K562 (cell line): ENCODE data around the gene FAM53A. TPM values are rescaled to one million over a fixed set of nuclear protein-coding genes. Genes with fewer than 3 reads are reported as not detected.
A peak's percentile ranks its signal among the peaks of the same experiment; 100 is the strongest.

Source experiments
- ATAC-seq: fragments of 200-7000 bp; cut with Tn5 transposase; 3 replicates; pipeline ENCODE4 v1.9.1; 2020; ENCODE audit warnings: moderate library complexity
- BruUV-seq: library from RNA; stranded (reverse); fragments of 400-500 nt; replicated peaks from 2 replicates; lab custom pipeline; 2021; lab: Mats Ljungman, UMichigan
- CTCF ChIA-PET: fragments of 300-600 bp; formaldehyde crosslinking; extraction: SDS; loops from one replicate; lab custom pipeline; 2021; ENCODE audit warnings: low intra/inter-chr PET ratio; lab: Yijun Ruan, JAX
- POLR2A ChIA-PET: fragments of 300-600, 350-650 bp; sonication (Branson Sonifier 250); formaldehyde crosslinking; extraction: SDS; loops from one replicate; lab custom pipeline; 2021; ENCODE audit warnings: antibody characterized with exemption, inconsistent platforms; lab: Yijun Ruan, JAX
- DNase-seq, 4 experiments: peaks; one replicate each; pipeline versions ENCODE4 v3.0.0 to v3.0.0-alpha.2; 2011 to 2018; ENCODE audit warnings: low spot score in 3 of 4, mixed read lengths in 3 of 4; ENCODE audit errors: extremely low read depth in 1 of 4
- FAIRE-seq: peaks from 2 replicates; lab custom pipeline; 2011; peaks lifted over from hg19 to GRCh38; lab: Jason Lieb, UNC
- H2AFZ ChIP-seq: 2 replicates; pipeline ENCODE4 v1.6.0; 2011; ENCODE audit warnings: low read depth, low read length, control low read depth, inconsistent platforms
- H3K27ac ChIP-seq: fragments of 200-600 bp; 3 replicates; pipeline ENCODE4 v1.8.0; 2011; ENCODE audit warnings: low read depth, mild to moderate bottlenecking, control low read depth, inconsistent platforms, low read length, moderate library complexity, mixed read lengths; ENCODE audit errors: extremely low read depth
- H3K27me3 ChIP-seq, 2 experiments: fragments of 300-600 bp in 1 of 2; 2 replicates in 1 of 2; 3 replicates in 1 of 2; pipeline versions ENCODE4 v1.6.0 to v1.8.0; 2011; ENCODE audit warnings: inconsistent platforms in 2 of 2, low read length in 2 of 2, mild to moderate bottlenecking in 1 of 2, mixed read lengths in 1 of 2, moderate library complexity in 1 of 2; ENCODE audit not compliant: control insufficient read depth in 2 of 2, insufficient read depth in 2 of 2
- H3K36me3 ChIP-seq: fragments of 300-600 bp; 3 replicates; pipeline ENCODE4 v1.8.0; 2011; ENCODE audit warnings: mild to moderate bottlenecking, low read length, inconsistent platforms; ENCODE audit not compliant: control insufficient read depth, insufficient read depth
- H3K4me1 ChIP-seq, 2 experiments: fragments of 200-600 bp in 1 of 2; replicated peaks in 1 of 2; 2 replicates in 1 of 2; 3 replicates in 1 of 2; pipeline versions ENCODE4 v1.5.1 to v1.8.0; 2011; ENCODE audit warnings: inconsistent platforms in 2 of 2, low read length in 2 of 2, mild to moderate bottlenecking in 1 of 2, mixed read lengths in 1 of 2, moderate library complexity in 1 of 2; ENCODE audit not compliant: control insufficient read depth in 2 of 2, insufficient read depth in 2 of 2
- H3K4me2 ChIP-seq: 2 replicates; pipeline ENCODE4 v1.6.1; 2011; ENCODE audit warnings: low read length, control low read depth, inconsistent platforms, mixed read lengths; ENCODE audit not compliant: insufficient read depth
- H3K4me3 ChIP-seq: fragments of 200-600 bp; sonication (generic), shearing (Covaris generic); 2 replicates; pipeline ENCODE4 v1.5.1; 2016; ENCODE audit warnings: control low read depth, inconsistent platforms
- H3K79me2 ChIP-seq: fragments of 200-600 bp; 3 replicates; pipeline ENCODE4 v1.8.0; 2011; ENCODE audit warnings: low read length, inconsistent platforms; ENCODE audit not compliant: control insufficient read depth, insufficient read depth
- H3K9ac ChIP-seq, 2 experiments: 2 replicates each; pipeline versions ENCODE4 v1.6.0 to v1.6.1; 2011; ENCODE audit warnings: low read depth in 2 of 2, low read length in 2 of 2, control low read depth in 1 of 2, inconsistent platforms in 1 of 2, mild to moderate bottlenecking in 1 of 2, mixed read lengths in 1 of 2; ENCODE audit not compliant: insufficient read depth in 1 of 2
- H3K9me1 ChIP-seq: one replicate; pipeline ENCODE4 v1.6.0; 2011; ENCODE audit warnings: inconsistent platforms, mild to moderate bottlenecking, low read length, moderate library complexity; ENCODE audit not compliant: control insufficient read depth, insufficient read depth
- H3K9me3 ChIP-seq: replicated peaks from 2 replicates; pipeline ENCODE4 v1.5.1; 2011; ENCODE audit warnings: low read depth, low read length, inconsistent platforms; ENCODE audit not compliant: control insufficient read depth, insufficient read depth
- H4K20me1 ChIP-seq: replicated peaks from 2 replicates; pipeline ENCODE4 v1.6.1; 2011; ENCODE audit warnings: low read length, inconsistent platforms, mixed read lengths; ENCODE audit not compliant: control insufficient read depth, insufficient read depth
- CEBPB ChIP-seq: fragments of 450-650 bp; IDR thresholded peaks from 2 replicates; pipeline ENCODE4 v1.6.1; 2016; ENCODE audit warnings: missing genetic modification characterization, missing compliant biosample characterization
- E2F1 ChIP-seq: sonication (generic); formaldehyde crosslinking; IDR thresholded peaks from 2 replicates; pipeline ENCODE4 v1.8.1; 2023; ENCODE audit warnings: mild to moderate bottlenecking, missing genetic modification reagents, moderate library complexity
- WGBS: fragments of 100-300 bp; shearing (Covaris generic); methylation state at CpG from one replicate; pipeline ENCODE4 v1.1.6; 2016; ENCODE audit warnings: low coverage, mixed read lengths; ENCODE audit not compliant: insufficient coverage; ENCODE audit errors: missing lambda C conversion rate; 5-methylcytosine and 5-hydroxymethylcytosine counted together
- in situ Hi-C: fragments of 300-500 bp; cut with MboI; formaldehyde crosslinking; loops from 4 replicates; pipeline ENCODE4 v1.15.0; 2018; ENCODE audit warnings: inconsistent platforms, mixed read lengths
- intact Hi-C: fragments of 100-400 bp; cut with micrococcal nuclease; formaldehyde crosslinking; loops from 2 replicates; pipeline ENCODE4 v1.14.2; 2022
- polyA plus RNA-seq, 8 experiments: library from polyadenylated mRNA; depleted of rRNA in 4 of 8; stranded (reverse) in 5 of 8; unstranded in 3 of 8; fragments of >200 nt; fragmentation: Nextera tagmentation in 2 of 8; fragmentation: Illumina TruSeq in 1 of 8; extraction: Ambion mirVana in 2 of 8; extraction: Trizol in 1 of 8; gene quantifications; 2 replicates each; pipeline versions ENCODE4 v1.2.1 to v1.2.3, GENCODE V29; 2011 to 2014; ENCODE audit warnings: inconsistent platforms in 1 of 8, missing spikeins in 1 of 8
- total RNA-seq, 7 experiments: library from RNA; depleted of rRNA in 6 of 7; stranded (reverse); fragments of >200 nt in 6 of 7; fragmentation: Illumina TruSeq in 2 of 7; extraction: Trizol in 2 of 7; gene quantifications; 2 replicates each; pipeline versions ENCODE4 v1.2.1 to v1.2.3, GENCODE V29; 2011 to 2021; ENCODE audit warnings: low replicate concordance in 1 of 7

The FAM53A gene
- total and polyA plus RNA-seq, 9 of the 15 experiments (the other 6 are each of a cell fraction or from before 2014, with no cell fraction given): 0.53 to 2.7 (median 1.4) TPM; not detected in 2

DNA sequence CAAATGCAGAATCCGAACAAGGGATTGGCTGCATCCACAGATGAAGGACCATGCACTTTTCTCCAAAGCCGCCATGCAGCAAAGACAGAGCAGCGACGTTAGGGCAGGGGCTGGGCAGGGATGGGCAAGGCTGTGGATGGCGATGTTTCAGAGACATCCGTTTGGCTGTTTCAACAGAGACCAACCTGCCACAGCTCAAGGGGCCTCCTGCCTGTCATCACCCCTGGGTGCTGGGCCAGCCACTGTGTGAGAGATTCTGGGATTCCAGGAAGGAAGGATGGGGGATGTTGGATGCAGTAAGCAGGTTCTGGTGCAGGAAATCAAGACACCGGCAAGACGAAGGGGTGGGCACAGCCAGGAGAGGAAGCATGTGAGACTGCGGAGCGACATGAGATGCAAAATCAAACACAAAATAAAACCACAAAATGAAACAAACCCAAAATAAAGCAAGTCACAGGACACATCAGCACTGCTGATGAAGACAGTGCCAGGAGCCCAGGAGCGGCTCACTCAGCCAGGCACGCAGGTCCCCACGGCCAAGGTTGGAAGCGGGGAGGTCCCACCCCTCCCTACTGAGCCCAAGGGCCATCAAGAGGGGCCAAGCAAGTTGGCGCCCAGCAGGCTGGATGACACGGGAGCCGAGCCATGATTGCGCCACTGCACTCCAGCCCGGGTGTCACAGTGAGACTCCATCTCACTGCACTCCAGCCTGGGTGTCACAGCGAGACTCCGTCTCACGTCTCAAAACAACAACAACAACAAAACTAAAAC lies 68.1 kb downstream of the FAM53A start:
- Histone ChIP-seq H3K9me3 (no peaks in the 10 kb centered on the region), H3K4me2 (no peak overlapping the region), H3K9me1 (no peaks in the 10 kb centered on the region)
- WGBS: 10% methylated on average over 22 of the region's 22 CpGs
- TF ChIP-seq E2F1 (CRISPR knock-in tag) (no peak), CEBPB (tag) (peak; percentile 60)
- TF ChIP-seq, all 486 proteins: peak for 1
- H3K36me3 ChIP-seq: no peaks in the 10 kb centered on the region
- H3K27ac ChIP-seq: no peak overlapping the region
- POLR2A ChIA-PET: no interaction called here
- no peak overlapping the region for H3K9ac ChIP-seq
- intact Hi-C loops (no loop called here), in situ Hi-C loops (no loop called here)
- DNase-seq (no peak), FAIRE-seq (no peak), ATAC-seq (no peak)
- no peak overlapping the region for H2AFZ ChIP-seq
- no peak overlapping the region for H3K4me3 ChIP-seq
- H3K79me2 ChIP-seq: no peaks in the 10 kb centered on the region
- CTCF ChIA-PET: no interaction called here
- no TSS peak for BruUV-seq
- 0 out of 2 replicates have a peak, but pooled peaks cover 6% of the 10 kb centered on the region for H4K20me1 ChIP-seq
- H3K27me3 ChIP-seq: peaks cover 50 to 87% of the 10 kb centered on the region in 2 experiments
- H3K4me1 ChIP-seq: peaks cover 0 to 34% of the 10 kb centered on the region in 2 experiments; a peak in 2 of 5 replicates
